Adrenal gland (tissue), 5 donors: ENCODE results near the gene DEGS2.

Experiments
- POLR2A ChIP-seq, 2 donors: fragments of 450-650 bp; IDR thresholded peaks; one replicate each; pipeline ENCODE4 v1.6.1; 2017; ENCODE audit warnings: antibody characterized with exemption in 2 of 2, mild to moderate bottlenecking in 2 of 2, moderate library complexity in 1 of 2
- TF ChIP-seq, protein P1 (sequence below), 6 experiments: fragments of 450-650 bp in 4 of 6; fragments of 200-600 bp in 2 of 6; sonication (generic) in 1 of 6; IDR thresholded peaks; 1 replicate in 5 of 6; 2 replicates in 1 of 6; pipeline versions ENCODE4 v1.5.1 to v1.8.0; 2016 to 2021; ENCODE audit warnings: antibody characterized with exemption in 6 of 6, mild to moderate bottlenecking in 2 of 6, moderate library complexity in 1 of 6
- donor health status: DM: no; HTN: no; CAD: no.

DNA sequence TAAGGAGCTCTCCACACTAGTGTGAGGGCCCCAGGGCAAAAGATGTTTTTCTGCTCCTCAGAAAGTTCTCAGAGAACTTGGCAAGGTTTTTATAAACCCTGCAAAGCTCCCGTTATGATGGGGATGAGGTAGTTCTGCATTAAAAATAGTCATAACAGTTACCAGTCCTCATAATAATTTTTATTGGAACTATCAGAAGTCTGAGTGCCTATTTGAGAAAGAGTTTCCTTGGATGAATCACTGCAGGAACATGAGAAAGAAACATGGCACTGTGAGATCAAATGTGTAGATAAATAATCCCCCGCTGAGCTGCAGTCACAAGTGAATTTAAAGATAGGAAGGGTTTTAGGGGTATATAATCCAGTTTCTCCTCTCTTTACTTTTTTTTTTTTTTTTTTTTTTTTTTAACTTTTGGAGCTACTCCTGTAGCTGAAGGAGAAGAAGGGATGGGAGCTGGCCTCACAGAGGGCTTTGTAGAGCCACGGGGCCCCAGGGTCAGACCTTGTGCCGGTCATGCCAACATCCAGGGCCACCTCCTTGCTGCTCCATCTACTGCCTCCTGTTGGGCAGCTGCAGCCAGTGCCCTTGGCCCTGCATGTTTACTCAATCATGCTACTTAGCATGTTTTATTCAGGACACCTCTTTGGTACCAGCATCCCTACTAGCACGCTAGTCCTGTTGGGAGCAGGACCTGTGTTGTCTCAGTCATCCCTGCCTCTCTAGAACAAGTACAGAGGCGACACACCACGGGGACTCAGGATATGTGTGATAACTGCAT is 54.7 kb downstream of the DEGS2 start:
- TF ChIP-seq, protein P1, sequence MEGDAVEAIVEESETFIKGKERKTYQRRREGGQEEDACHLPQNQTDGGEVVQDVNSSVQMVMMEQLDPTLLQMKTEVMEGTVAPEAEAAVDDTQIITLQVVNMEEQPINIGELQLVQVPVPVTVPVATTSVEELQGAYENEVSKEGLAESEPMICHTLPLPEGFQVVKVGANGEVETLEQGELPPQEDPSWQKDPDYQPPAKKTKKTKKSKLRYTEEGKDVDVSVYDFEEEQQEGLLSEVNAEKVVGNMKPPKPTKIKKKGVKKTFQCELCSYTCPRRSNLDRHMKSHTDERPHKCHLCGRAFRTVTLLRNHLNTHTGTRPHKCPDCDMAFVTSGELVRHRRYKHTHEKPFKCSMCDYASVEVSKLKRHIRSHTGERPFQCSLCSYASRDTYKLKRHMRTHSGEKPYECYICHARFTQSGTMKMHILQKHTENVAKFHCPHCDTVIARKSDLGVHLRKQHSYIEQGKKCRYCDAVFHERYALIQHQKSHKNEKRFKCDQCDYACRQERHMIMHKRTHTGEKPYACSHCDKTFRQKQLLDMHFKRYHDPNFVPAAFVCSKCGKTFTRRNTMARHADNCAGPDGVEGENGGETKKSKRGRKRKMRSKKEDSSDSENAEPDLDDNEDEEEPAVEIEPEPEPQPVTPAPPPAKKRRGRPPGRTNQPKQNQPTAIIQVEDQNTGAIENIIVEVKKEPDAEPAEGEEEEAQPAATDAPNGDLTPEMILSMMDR (IDR thresholded peaks at IDR 0.05), result no peak
- no peak for TF ChIP-seq POLR2A (IDR thresholded peaks at IDR 0.05)
